Epithelial cell of esophagus (primary cell): ENCODE results near the gene PER2.

Source experiments
- DNase-seq: peaks from one replicate; pipeline ENCODE4 v3.0.0; 2010; ENCODE audit warnings: low read depth
- H3K4me3 ChIP-seq: 2 replicates; pipeline ENCODE4 v1.5.1; 2011; ENCODE audit warnings: mild to moderate bottlenecking, low read length, control low read depth
- CTCF ChIP-seq: IDR thresholded peaks from 2 replicates; pipeline ENCODE4 v1.5.1; 2011; ENCODE audit warnings: low read depth, mild to moderate bottlenecking, low read length, control low read depth, inconsistent platforms; ENCODE audit not compliant: insufficient read depth; ENCODE audit errors: missing control alignments

Gene PER2

GRCh38 chr2:238299803-238300202 is 11.4 kb upstream of the PER2 start:
- no peak overlapping the region for H3K4me3 ChIP-seq
- no peak for TF ChIP-seq CTCF
- no peak for DNase-seq

DNA sequence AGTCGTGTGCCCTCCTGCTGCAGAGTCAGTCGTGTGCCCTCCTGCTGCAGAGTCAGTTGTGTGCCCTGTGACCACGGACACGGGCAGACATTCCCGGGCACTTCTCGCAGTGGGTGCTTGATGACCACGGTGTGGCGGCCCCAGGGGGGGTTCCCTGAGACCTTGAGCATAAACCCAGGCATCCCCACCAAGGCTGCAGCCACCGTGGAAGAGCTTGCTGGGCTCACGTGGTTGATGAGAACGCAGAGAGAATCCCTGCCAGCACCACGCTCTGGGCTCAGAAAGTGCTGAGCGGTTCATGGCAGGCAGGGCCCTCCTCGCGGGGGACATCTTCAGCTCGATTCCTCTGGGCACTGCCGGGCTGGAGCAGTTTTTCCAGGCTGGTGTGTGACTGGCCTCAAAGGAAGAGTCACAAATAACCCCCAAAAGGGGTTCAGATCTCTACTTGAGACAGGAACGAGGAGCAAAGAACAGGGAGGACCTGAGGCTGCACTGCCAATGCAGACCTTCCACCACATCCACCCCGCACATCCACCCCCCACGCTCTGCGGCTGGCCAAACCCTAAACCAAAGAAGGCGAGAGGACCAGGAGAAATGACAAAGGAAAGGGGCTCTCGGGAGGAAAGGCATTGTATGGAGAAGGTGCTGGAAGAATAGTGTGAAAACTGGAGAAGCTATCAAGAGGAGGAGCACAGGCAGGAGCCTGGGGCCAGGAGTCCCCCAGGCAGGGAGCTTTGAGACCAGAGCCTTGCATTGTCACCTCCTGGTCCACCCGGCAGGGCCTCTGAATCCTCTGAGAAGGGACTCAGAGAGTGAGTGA is 8.4 kb upstream of the PER2 start:
- TF ChIP-seq CTCF, result no peak
- DNase-seq, result no peak

DNA sequence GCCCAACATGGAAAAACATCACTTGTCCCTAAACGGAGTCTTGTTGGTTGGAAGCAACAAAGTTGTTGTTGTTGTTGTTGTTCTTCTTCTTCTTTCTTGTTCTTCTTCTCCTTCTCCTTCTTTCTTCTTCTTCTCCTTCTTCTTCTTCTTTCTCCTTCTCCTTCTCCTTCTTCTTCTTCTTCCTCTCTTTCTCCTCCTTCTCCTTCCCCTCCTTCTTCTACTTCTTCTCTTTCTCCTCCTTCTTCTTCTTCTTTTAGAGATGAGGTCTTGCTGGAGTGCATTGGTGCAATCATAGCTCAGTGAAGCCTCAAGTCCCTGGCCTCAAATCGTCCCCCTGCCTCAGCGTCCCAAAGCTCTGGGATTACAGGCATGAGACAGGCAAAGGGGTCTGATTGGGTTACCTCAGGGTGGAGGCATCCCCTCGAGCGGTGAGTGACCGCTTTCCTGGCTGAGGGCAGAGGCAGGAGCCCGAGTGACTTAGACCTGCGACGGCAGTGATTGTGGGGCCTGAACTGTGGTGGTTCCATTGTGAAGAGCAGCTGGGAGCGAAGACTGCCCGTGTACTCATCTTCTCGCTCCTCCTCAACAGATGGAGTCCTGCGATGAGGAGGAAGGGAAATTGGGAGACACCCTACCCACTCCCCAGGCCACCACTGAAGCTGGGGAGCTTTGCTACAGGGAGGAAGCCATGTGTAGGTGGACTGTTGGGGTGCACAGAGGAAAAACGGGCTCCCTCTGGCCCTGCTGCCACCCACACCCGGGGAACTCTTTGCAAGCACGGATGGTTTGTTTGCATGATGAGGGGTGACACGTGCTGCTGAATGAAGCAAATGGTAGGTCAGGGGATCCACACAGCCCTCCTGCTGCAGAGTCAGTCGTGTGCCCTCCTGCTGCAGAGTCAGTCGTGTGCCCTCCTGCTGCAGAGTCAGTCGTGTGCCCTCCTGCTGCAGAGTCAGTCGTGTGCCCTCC is 7.0 kb upstream of the PER2 start:
- H3K4me3 ChIP-seq, result no peak overlapping the region
- no peak for TF ChIP-seq CTCF
- no peak for DNase-seq

More for the DNA sequence above, 8.4 kb upstream of the PER2 start:
- no peak overlapping the region for H3K4me3 ChIP-seq

GRCh38 chr2:238294393-238295143 is 6.2 kb upstream of the PER2 start:
- TF ChIP-seq CTCF, result no peak
- no peak for DNase-seq

GRCh38 chr2:238294046-238294392 is 5.6 kb upstream of the PER2 start:
- DNase-seq, result no peak
- no peak overlapping the region for H3K4me3 ChIP-seq
- no peak for TF ChIP-seq CTCF

More at GRCh38 chr2:238294393-238295143, 6.2 kb upstream of the PER2 start:
- no peak overlapping the region for H3K4me3 ChIP-seq

GRCh38 chr2:238291550-238292281 is 3.3 kb upstream of the PER2 start:
- no peak for TF ChIP-seq CTCF
- DNase-seq, result no peak
- no peak overlapping the region for H3K4me3 ChIP-seq
